Activated T-helper 1 cell treated with anti-CD3 and anti-CD28 coated beads, Interleukin-12 subunit alpha, Interleukin-12 subunit beta, Interleukin-2, Interleukin-4 antibody, amounts not matched to agents 30 ng/mL and 10 ng/mL and 1 ng/mL, durations not matched to agents 14 hours and 24 hours and 36 hours (primary cell): Measurements from ENCODE around the gene PLPPR1. TPM values are rescaled to one million over a fixed set of nuclear protein-coding genes. Genes with fewer than 3 reads are reported as not detected.

Experiments
- DNase-seq: peaks from one replicate; pipeline ENCODE4 v3.0.0; 2021; ENCODE audit warnings: low spot score
- H3K27ac Mint-ChIP-seq: one replicate; pipeline ENCODE4 v1.8.0; 2021; ENCODE audit warnings: mild to moderate bottlenecking, mixed read lengths
- H3K27me3 Mint-ChIP-seq: one replicate; pipeline ENCODE4 v1.8.0; 2022; ENCODE audit warnings: mild to moderate bottlenecking, moderate library complexity, mixed read lengths; ENCODE audit not compliant: insufficient read depth
- H3K36me3 Mint-ChIP-seq: one replicate; pipeline ENCODE4 v1.8.0; 2021; ENCODE audit warnings: low read depth, mixed read lengths
- H3K4me1 Mint-ChIP-seq: one replicate; pipeline ENCODE4 v1.8.0; 2021; ENCODE audit warnings: low read depth, mixed read lengths
- H3K4me3 Mint-ChIP-seq: one replicate; pipeline ENCODE4 v1.8.0; 2021; ENCODE audit warnings: mild to moderate bottlenecking, moderate library complexity, mixed read lengths
- H3K9me3 Mint-ChIP-seq: one replicate; pipeline ENCODE4 v1.8.0; 2021; ENCODE audit warnings: mixed read lengths
- intact Hi-C: fragments of 100-400 bp; cut with micrococcal nuclease; formaldehyde crosslinking; loops from one replicate; pipeline ENCODE4 v1.15.1; 2024
- total RNA-seq: library from RNA; stranded (reverse); gene quantifications from 2 replicates; pipeline ENCODE4 v1.2.3, GENCODE V29; 2022

PLPPR1 gene
- total RNA-seq, 1 donor from 2014 or later = not detected

GRCh38 chr9:101359679-101360078 lies 331.2 kb downstream of the PLPPR1 start:
- no peak for DNase-seq
- Mint-ChIP-seq H3K4me3 (no peak overlapping the region), H3K9me3 (no peaks in the 10 kb centered on the region), H3K4me1 (no peaks in the 10 kb centered on the region), H3K27ac (no peak overlapping the region), H3K36me3 (no peaks in the 10 kb centered on the region), H3K27me3 (no peaks in the 10 kb centered on the region)
- intact Hi-C loops = no loop called here

- H3K4me1 Mint-ChIP-seq = no peaks in the 10 kb centered on the region
- no peaks in the 10 kb centered on the region for H3K9me3 Mint-ChIP-seq
- no peaks in the 10 kb centered on the region for H3K36me3 Mint-ChIP-seq
- H3K4me3 Mint-ChIP-seq = no peak overlapping the region
- no peaks in the 10 kb centered on the region for H3K27me3 Mint-ChIP-seq
- DNase-seq = no peak
- intact Hi-C loops = no loop called here
- no peak overlapping the region for H3K27ac Mint-ChIP-seq
These were observed 332.1 kb downstream of the PLPPR1 start for GRCh38 chr9:101360647-101361046.

- Mint-ChIP-seq H3K4me1 (no peaks in the 10 kb centered on the region), H3K4me3 (no peak overlapping the region), H3K27ac (no peak overlapping the region), H3K9me3 (no peaks in the 10 kb centered on the region), H3K27me3 (no peaks in the 10 kb centered on the region), H3K36me3 (no peaks in the 10 kb centered on the region)
- intact Hi-C loops = no loop called here
- no peak for DNase-seq
These were observed 333.9 kb downstream of the PLPPR1 start for GRCh38 chr9:101362450-101362849.

GRCh38 chr9:101365181-101365580 lies 336.7 kb downstream of the PLPPR1 start:
- DNase-seq = no peak
- intact Hi-C loops = no loop called here
- Mint-ChIP-seq H3K36me3 (no peaks in the 10 kb centered on the region), H3K4me3 (no peak overlapping the region), H3K27ac (no peak overlapping the region), H3K9me3 (no peaks in the 10 kb centered on the region), H3K4me1 (no peaks in the 10 kb centered on the region), H3K27me3 (no peaks in the 10 kb centered on the region)

- Mint-ChIP-seq H3K27me3 (no peaks in the 10 kb centered on the region), H3K4me1 (no peaks in the 10 kb centered on the region), H3K4me3 (no peak overlapping the region), H3K36me3 (no peaks in the 10 kb centered on the region), H3K9me3 (no peaks in the 10 kb centered on the region), H3K27ac (no peak overlapping the region)
- intact Hi-C loops = no loop called here
- no peak for DNase-seq
These were observed 337.7 kb downstream of the PLPPR1 start for GRCh38 chr9:101366038-101366756.

- Mint-ChIP-seq H3K9me3 (no peaks in the 10 kb centered on the region), H3K4me1 (no peaks in the 10 kb centered on the region), H3K27ac (no peak overlapping the region), H3K4me3 (no peak overlapping the region), H3K27me3 (no peaks in the 10 kb centered on the region), H3K36me3 (no peaks in the 10 kb centered on the region)
- DNase-seq = no peak
- intact Hi-C loops = no loop called here
These were observed 338.8 kb downstream of the PLPPR1 start for GRCh38 chr9:101367323-101367722.

GRCh38 chr9:101369286-101369685 lies 340.8 kb downstream of the PLPPR1 start:
- Mint-ChIP-seq H3K27me3 (peaks cover 3% of the 10 kb centered on the region), H3K4me1 (no peaks in the 10 kb centered on the region), H3K4me3 (no peak overlapping the region), H3K27ac (no peak overlapping the region), H3K9me3 (no peaks in the 10 kb centered on the region), H3K36me3 (no peaks in the 10 kb centered on the region)
- no peak for DNase-seq
- intact Hi-C loops = no loop called here

GRCh38 chr9:101369884-101370531 lies 341.5 kb downstream of the PLPPR1 start:
- Mint-ChIP-seq H3K4me3 (no peak overlapping the region), H3K4me1 (no peaks in the 10 kb centered on the region), H3K27ac (no peak overlapping the region), H3K27me3 (peaks cover 3% of the 10 kb centered on the region), H3K9me3 (no peaks in the 10 kb centered on the region), H3K36me3 (no peaks in the 10 kb centered on the region)
- intact Hi-C loops = no loop called here
- no peak for DNase-seq

GRCh38 chr9:101371813-101372212 lies 343.3 kb downstream of the PLPPR1 start:
- no peak overlapping the region for H3K27ac Mint-ChIP-seq
- H3K27me3 Mint-ChIP-seq = peaks cover 3% of the 10 kb centered on the region
- H3K9me3 Mint-ChIP-seq = no peaks in the 10 kb centered on the region
- no peak for DNase-seq
- H3K4me3 Mint-ChIP-seq = no peak overlapping the region
- no peaks in the 10 kb centered on the region for H3K36me3 Mint-ChIP-seq
- intact Hi-C loops = no loop called here
- H3K4me1 Mint-ChIP-seq = no peaks in the 10 kb centered on the region

GRCh38 chr9:101372327-101373118 lies 344.0 kb downstream of the PLPPR1 start:
- H3K4me1 Mint-ChIP-seq = no peaks in the 10 kb centered on the region
- peaks cover 2% of the 10 kb centered on the region for H3K9me3 Mint-ChIP-seq
- intact Hi-C loops = no loop called here
- no peak overlapping the region for H3K4me3 Mint-ChIP-seq
- no peak for DNase-seq
- H3K36me3 Mint-ChIP-seq = no peaks in the 10 kb centered on the region
- H3K27me3 Mint-ChIP-seq = peaks cover 5% of the 10 kb centered on the region
- H3K27ac Mint-ChIP-seq = no peak overlapping the region
